Measurements from ENCODE around the gene NPTN. TPM values are rescaled to one million over a fixed set of nuclear protein-coding genes. Genes with fewer than 3 reads are reported as not detected.

The NPTN gene
- total RNA-seq, 1 donor from 2014 or later, result 227 TPM

DNA sequence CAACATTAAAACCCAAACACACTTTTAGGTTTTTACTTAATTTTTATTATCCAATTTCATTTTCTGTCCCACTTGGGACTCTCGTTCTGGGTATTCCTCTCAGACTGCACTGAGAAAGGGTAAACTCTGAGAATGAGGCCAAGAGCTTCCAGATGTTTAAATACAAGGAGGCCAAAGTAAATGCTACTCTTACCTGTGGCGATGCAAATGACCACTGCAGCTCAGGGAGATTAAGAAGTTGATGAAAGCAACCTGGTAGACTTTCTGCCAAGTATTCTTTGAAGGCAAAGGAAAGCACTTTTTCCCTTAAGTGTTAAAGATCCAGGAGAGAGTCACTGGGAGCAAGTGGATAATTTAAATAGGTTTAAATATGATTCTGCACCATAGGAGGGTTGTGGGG, 39.1 kb downstream of the NPTN start:
- TF ChIP-seq, protein P1, sequence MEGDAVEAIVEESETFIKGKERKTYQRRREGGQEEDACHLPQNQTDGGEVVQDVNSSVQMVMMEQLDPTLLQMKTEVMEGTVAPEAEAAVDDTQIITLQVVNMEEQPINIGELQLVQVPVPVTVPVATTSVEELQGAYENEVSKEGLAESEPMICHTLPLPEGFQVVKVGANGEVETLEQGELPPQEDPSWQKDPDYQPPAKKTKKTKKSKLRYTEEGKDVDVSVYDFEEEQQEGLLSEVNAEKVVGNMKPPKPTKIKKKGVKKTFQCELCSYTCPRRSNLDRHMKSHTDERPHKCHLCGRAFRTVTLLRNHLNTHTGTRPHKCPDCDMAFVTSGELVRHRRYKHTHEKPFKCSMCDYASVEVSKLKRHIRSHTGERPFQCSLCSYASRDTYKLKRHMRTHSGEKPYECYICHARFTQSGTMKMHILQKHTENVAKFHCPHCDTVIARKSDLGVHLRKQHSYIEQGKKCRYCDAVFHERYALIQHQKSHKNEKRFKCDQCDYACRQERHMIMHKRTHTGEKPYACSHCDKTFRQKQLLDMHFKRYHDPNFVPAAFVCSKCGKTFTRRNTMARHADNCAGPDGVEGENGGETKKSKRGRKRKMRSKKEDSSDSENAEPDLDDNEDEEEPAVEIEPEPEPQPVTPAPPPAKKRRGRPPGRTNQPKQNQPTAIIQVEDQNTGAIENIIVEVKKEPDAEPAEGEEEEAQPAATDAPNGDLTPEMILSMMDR (IDR thresholded peaks at IDR 0.05; ENCODE audit: borderline replicate concordance), result no peak
- no peak for DNase-seq
- H3K4me3 ChIP-seq, result no peak overlapping the region
- H3K4me1 ChIP-seq, result peaks cover 78% of the 10 kb centered on the region
- H3K27me3 ChIP-seq (ENCODE audit: low read depth), result no peaks in the 10 kb centered on the region
- no peaks in the 10 kb centered on the region for H3K9me3 ChIP-seq (replicated peaks)
- peak overlapping the region; percentile 5 for H3K27ac ChIP-seq (replicated peaks)
- intact Hi-C loops (cut with micrococcal nuclease), result no loop called here
- H3K36me3 ChIP-seq, result peaks cover 22% of the 10 kb centered on the region

DNA sequence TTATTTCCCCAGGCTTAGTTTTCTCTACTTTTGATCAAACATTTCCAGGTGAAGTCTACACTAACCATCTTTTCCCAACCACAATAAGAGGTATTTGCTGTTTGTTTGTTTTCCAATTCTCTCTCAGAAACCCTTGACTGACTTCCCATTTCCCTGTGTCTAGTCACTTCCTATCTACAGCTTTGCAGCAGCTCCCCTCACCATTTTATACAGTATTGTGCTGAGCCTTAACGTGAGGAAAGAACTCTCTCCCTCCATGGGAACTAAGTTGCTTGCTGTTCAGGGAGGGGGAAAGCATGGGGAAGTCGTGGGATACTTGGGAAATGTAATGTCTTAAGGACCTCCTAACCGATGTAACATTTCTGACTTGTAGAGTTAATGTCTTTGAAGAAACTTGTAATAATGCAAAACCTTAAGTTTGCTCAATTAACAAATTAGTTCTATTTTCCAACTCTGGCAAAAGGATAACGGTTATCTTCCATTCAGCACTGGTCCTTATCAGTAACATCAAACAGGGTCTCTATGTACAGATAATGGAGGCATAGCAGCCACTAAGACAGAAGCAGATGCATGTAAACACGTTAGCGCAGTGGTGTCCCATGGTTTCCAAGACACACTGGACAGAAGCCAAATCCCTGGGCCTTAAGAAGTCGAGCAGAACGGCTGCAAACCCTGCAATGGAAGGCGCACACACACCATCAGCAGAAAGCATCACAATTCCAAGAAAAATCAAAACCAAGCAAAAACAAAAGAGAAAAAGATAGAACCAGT, 39.7 kb downstream of the NPTN start:
- no peak for DNase-seq
- TF ChIP-seq, protein P1 (IDR thresholded peaks at IDR 0.05; ENCODE audit: borderline replicate concordance), result no peak
- Histone ChIP-seq H3K4me1 (peaks cover 72% of the 10 kb centered on the region), H3K9me3 (replicated peaks) (no peaks in the 10 kb centered on the region), H3K27ac (replicated peaks) (peak overlapping the region; percentile 5), H3K36me3 (peaks cover 28% of the 10 kb centered on the region), H3K27me3 (ENCODE audit: low read depth) (no peaks in the 10 kb centered on the region), H3K4me3 (no peak overlapping the region)
- intact Hi-C loops (cut with micrococcal nuclease), result no loop called here

DNA sequence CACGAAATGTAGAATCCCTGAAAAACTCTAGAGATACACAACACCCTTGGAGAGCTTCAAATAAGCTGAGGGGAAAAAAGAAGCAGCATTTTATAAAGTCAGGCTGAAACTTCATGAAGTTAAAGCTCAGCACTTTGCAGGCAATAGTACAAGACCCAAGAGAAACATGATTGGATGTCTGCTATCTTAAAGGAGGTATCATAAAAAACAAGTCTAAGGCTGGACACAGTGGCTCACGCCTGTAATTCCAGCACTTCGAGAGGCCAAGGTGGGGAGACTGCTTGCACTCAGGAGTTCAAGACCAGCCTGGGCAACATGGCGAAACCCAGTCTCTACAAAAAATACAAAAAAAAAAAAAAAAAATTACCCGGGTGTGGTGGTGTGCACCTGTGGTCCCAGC, 42.9 kb downstream of the NPTN start:
- intact Hi-C loops (cut with micrococcal nuclease), result no loop called here
- Histone ChIP-seq H3K27me3 (ENCODE audit: low read depth) (no peaks in the 10 kb centered on the region), H3K4me1 (peaks cover 45% of the 10 kb centered on the region), H3K4me3 (no peak overlapping the region), H3K36me3 (peaks cover 57% of the 10 kb centered on the region), H3K9me3 (replicated peaks) (no peaks in the 10 kb centered on the region), H3K27ac (replicated peaks) (no peak overlapping the region)
- DNase-seq, result no peak
- TF ChIP-seq, protein P1 (IDR thresholded peaks at IDR 0.05; ENCODE audit: borderline replicate concordance), result no peak

DNA sequence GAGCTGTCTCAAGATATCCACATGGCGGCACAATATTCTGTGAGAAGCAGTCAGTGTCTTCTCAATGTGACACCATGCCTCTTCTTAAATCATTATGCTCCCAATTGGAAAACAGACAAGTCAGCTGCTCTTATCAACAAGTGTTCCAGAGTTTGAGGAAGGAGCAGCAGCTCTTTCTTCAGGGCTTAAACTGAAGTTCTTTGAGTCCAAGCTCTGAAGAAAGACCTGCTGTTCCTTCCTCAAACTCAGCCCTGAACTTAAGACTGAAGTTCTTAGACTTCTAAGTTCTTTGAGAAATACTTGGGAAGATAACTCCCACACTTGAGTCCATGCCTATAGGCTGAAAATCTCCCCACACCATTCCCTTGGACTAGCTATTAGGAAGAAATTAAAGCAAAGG, 43.4 kb downstream of the NPTN start:
- peaks cover 45% of the 10 kb centered on the region for H3K4me1 ChIP-seq
- H3K9me3 ChIP-seq (replicated peaks), result no peaks in the 10 kb centered on the region
- DNase-seq, result no peak
- H3K27ac ChIP-seq (replicated peaks), result no peak overlapping the region
- no peaks in the 10 kb centered on the region for H3K27me3 ChIP-seq (ENCODE audit: low read depth)
- H3K36me3 ChIP-seq, result peaks cover 60% of the 10 kb centered on the region
- no peak overlapping the region for H3K4me3 ChIP-seq
- intact Hi-C loops (cut with micrococcal nuclease), result no loop called here
- TF ChIP-seq, protein P1 (IDR thresholded peaks at IDR 0.05; ENCODE audit: borderline replicate concordance), result no peak

DNA sequence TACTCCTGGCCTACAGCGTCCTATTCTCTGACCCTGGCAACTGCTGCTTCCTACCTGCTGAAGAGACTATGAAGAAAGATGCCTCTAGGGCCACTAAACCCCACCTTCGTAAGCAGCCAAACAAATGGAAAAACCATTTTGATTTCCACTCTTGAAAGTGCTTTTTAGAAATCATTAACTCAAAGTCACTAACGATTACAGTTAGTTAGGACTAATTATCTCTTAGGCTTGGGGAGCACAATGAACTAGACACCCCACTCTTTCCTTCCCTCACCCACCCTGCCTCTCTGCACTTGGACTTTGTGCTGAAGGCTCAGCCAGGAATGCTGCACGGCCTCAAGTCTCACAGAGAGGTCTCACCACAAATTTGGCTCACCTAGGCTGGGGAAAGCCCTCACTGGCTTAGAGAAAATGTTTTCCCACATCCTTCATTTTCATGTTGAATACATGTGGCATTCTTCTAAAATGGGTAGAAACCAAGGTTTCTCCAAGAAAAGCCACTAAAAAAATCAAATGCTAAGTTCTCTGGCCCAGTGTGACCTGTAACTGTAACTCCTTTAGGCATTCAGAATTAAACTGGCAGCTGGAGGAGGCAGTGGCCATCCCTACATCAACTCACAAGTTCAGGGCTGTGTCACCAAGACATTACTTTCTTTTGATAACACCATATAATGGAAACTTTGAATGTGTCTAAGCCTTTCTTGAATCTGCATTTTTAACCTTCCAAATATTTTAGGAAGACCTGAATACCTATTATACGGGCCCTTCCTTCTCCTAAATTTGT, 47.1 kb downstream of the NPTN start:
- DNase-seq, result no peak
- TF ChIP-seq, protein P1 (IDR thresholded peaks at IDR 0.05; ENCODE audit: borderline replicate concordance), result no peak
- Histone ChIP-seq H3K4me3 (no peak overlapping the region), H3K4me1 (peaks cover 15% of the 10 kb centered on the region), H3K9me3 (replicated peaks) (no peaks in the 10 kb centered on the region), H3K27ac (replicated peaks) (no peak overlapping the region), H3K36me3 (peaks cover 86% of the 10 kb centered on the region), H3K27me3 (ENCODE audit: low read depth) (no peaks in the 10 kb centered on the region)
- intact Hi-C loops (cut with micrococcal nuclease), result no loop called here
